HG02798 (cell line): Measurements from ENCODE around the gene MYO15B.

Experiments used
- ATAC-seq: cut with Tn5 transposase; IDR thresholded peaks from one replicate; pipeline ENCODE4 v1.9.1; 2021; ENCODE audit warnings: mild to moderate bottlenecking; ENCODE audit not compliant: unreplicated experiment, poor library complexity

MYO15B gene

GRCh38 chr17:75596320-75597087, 8.9 kb downstream of the MYO15B start:
- ATAC-seq = no peak

- ATAC-seq = no peak
Measured at GRCh38 chr17:75601057-75601987, 13.7 kb downstream of the MYO15B start.

GRCh38 chr17:75602644-75603043, 15.0 kb downstream of the MYO15B start:
- ATAC-seq = no peak

- ATAC-seq = no peak
Measured at GRCh38 chr17:75603123-75603522, 15.5 kb downstream of the MYO15B start.

GRCh38 chr17:75604034-75604695, 16.6 kb downstream of the MYO15B start:
- no peak for ATAC-seq

- no peak for ATAC-seq
Measured at GRCh38 chr17:75605790-75606189, 18.2 kb downstream of the MYO15B start.

GRCh38 chr17:75607086-75607485, 19.5 kb downstream of the MYO15B start:
- no peak for ATAC-seq

GRCh38 chr17:75610103-75610984, 22.7 kb downstream of the MYO15B start:
- ATAC-seq = no peak

- ATAC-seq = no peak
Measured at GRCh38 chr17:75611851-75612429, 24.3 kb downstream of the MYO15B start.

GRCh38 chr17:75612906-75613626, 25.5 kb downstream of the MYO15B start:
- no peak for ATAC-seq

- no peak for ATAC-seq
Measured at GRCh38 chr17:75614006-75614405, 26.4 kb downstream of the MYO15B start.

GRCh38 chr17:75614556-75615270, 27.1 kb downstream of the MYO15B start:
- ATAC-seq = no peak

GRCh38 chr17:75615301-75615700, 27.7 kb downstream of the MYO15B start:
- ATAC-seq = no peak

GRCh38 chr17:75616521-75617122, 29.0 kb downstream of the MYO15B start:
- ATAC-seq = no peak

- ATAC-seq = no peak
Measured at GRCh38 chr17:75617218-75617617, 29.6 kb downstream of the MYO15B start.

- no peak for ATAC-seq
Measured at GRCh38 chr17:75617675-75618074, 30.1 kb downstream of the MYO15B start.

- ATAC-seq = no peak
Measured at GRCh38 chr17:75619506-75620431, 32.2 kb downstream of the MYO15B start.
